ENCODE measurements around the gene HOPX.

The HOPX gene

GRCh38 chr4:56603297-56603696, 77.8 kb downstream of the HOPX start:
- Histone ChIP-seq H3K4me1 (ENCODE audit: control insufficient read depth in 5 of 5, insufficient read depth in 5 of 5, low read length in 5 of 5) (no peaks in the 10 kb centered on the region), H3K9ac (ENCODE audit: low read length in 5 of 5) (no peak overlapping the region)

More at GRCh38 chr4:56603297-56603696, 77.8 kb downstream of the HOPX start:
- Histone ChIP-seq H3K36me3 (ENCODE audit: control insufficient read depth in 5 of 5, insufficient read depth in 5 of 5, low read length in 5 of 5) (no peaks in the 10 kb centered on the region), H3K27ac (ENCODE audit: low read depth, low read length) (no peak overlapping the region), H3K4me3 (ENCODE audit: low read depth in 1 of 5, low read length in 5 of 5) (no peak overlapping the region), H3K27me3 (ENCODE audit: control insufficient read depth in 5 of 5, insufficient read depth in 4 of 5, low read length in 5 of 5) (peaks cover 0 to 6% (median 4%) of the 10 kb centered on the region in 5 donors), H3K9me3 (ENCODE audit: control insufficient read depth in 5 of 5, low read length in 5 of 5) (peaks cover 0 to 2% (median 0%) of the 10 kb centered on the region in 5 donors)
